Suprapubic skin (tissue), 3 donors: ENCODE data around the gene UBE4B.

Source experiments
- POLR2A ChIP-seq, 2 donors: fragments of 450-650 bp; IDR thresholded peaks; one replicate each; pipeline ENCODE4 v1.6.1; 2017; ENCODE audit warnings: antibody characterized with exemption in 2 of 2, mild to moderate bottlenecking in 2 of 2, moderate library complexity in 2 of 2
- TF ChIP-seq, protein P1 (sequence below), 2 donors: fragments of 200-600 bp in 1 of 2; fragments of 450-650 bp in 1 of 2; sonication (generic) in 1 of 2; IDR thresholded peaks; one replicate each; pipeline ENCODE4 v1.5.1; 2016 to 2019; ENCODE audit warnings: antibody characterized with exemption in 2 of 2, mild to moderate bottlenecking in 1 of 2, moderate library complexity in 1 of 2

GRCh38 chr1:10057796-10058195 is 25.0 kb downstream of the UBE4B start:
- TF ChIP-seq POLR2A (IDR thresholded peaks at IDR 0.05) = no peak
- TF ChIP-seq, protein P1, sequence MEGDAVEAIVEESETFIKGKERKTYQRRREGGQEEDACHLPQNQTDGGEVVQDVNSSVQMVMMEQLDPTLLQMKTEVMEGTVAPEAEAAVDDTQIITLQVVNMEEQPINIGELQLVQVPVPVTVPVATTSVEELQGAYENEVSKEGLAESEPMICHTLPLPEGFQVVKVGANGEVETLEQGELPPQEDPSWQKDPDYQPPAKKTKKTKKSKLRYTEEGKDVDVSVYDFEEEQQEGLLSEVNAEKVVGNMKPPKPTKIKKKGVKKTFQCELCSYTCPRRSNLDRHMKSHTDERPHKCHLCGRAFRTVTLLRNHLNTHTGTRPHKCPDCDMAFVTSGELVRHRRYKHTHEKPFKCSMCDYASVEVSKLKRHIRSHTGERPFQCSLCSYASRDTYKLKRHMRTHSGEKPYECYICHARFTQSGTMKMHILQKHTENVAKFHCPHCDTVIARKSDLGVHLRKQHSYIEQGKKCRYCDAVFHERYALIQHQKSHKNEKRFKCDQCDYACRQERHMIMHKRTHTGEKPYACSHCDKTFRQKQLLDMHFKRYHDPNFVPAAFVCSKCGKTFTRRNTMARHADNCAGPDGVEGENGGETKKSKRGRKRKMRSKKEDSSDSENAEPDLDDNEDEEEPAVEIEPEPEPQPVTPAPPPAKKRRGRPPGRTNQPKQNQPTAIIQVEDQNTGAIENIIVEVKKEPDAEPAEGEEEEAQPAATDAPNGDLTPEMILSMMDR (IDR thresholded peaks at IDR 0.05) = no peak
